ENCODE results near the gene TMF1. TPM values are rescaled to one million over a fixed set of nuclear protein-coding genes. Genes with fewer than 3 reads are reported as not detected.
A peak's percentile ranks its signal among the peaks of the same experiment; 100 is the strongest.

Gene TMF1
- polyA plus RNA-seq, 1 donor = 22.3 TPM

GRCh38 chr3:69013253-69014021 is 38.7 kb downstream of the TMF1 start, which contains the start of gene EOGT:
TSS of gene EOGT (minus strand) at chr3:69013684. CDS start at chr3:69009846, 3,838 bp downstream.
- DNase-seq = peak; percentile 86

- DNase-seq = peak; percentile 49
Measured at GRCh38 chr3:69012800-69013252, 39.3 kb downstream of the TMF1 start.

GRCh38 chr3:69012100-69012799 is 39.9 kb downstream of the TMF1 start:
- peak; percentile 46 for DNase-seq

- DNase-seq = no peak
Measured at GRCh38 chr3:69011096-69011730, 40.9 kb downstream of the TMF1 start.

- DNase-seq = peak; percentile 62
Measured at GRCh38 chr3:69009559-69010410, 42.3 kb downstream of the TMF1 start.

GRCh38 chr3:69008980-69009379 is 43.2 kb downstream of the TMF1 start:
- DNase-seq = no peak

GRCh38 chr3:69005791-69006482 is 46.2 kb downstream of the TMF1 start:
- DNase-seq = no peak

GRCh38 chr3:69005071-69005790 is 46.9 kb downstream of the TMF1 start:
- peak; percentile 50 for DNase-seq

GRCh38 chr3:69004138-69004537 is 48.0 kb downstream of the TMF1 start:
- no peak for DNase-seq

GRCh38 chr3:68999605-69000004 is 52.5 kb downstream of the TMF1 start:
- DNase-seq = no peak

- DNase-seq = no peak
Measured at GRCh38 chr3:68999158-68999557, 53.0 kb downstream of the TMF1 start.

- DNase-seq = no peak
Measured at GRCh38 chr3:68997887-68998286, 54.2 kb downstream of the TMF1 start.

- DNase-seq = no peak
Measured at GRCh38 chr3:68996356-68996995, 55.7 kb downstream of the TMF1 start.

GRCh38 chr3:68988740-68989139 is 63.4 kb downstream of the TMF1 start:
- DNase-seq = no peak

- no peak for DNase-seq
Measured at GRCh38 chr3:68987322-68987721, 64.8 kb downstream of the TMF1 start.

GRCh38 chr3:68986496-68987208 is 65.5 kb downstream of the TMF1 start:
- DNase-seq = no peak

GRCh38 chr3:68985146-68985790 is 66.9 kb downstream of the TMF1 start:
- no peak for DNase-seq

GRCh38 chr3:68984011-68984530 is 68.1 kb downstream of the TMF1 start:
- no peak for DNase-seq

Data from hindlimb muscle (tissue), 1 donor.